IMR-90 (cell line): ENCODE data around the gene FAM229A. TPM values are rescaled to one million over a fixed set of nuclear protein-coding genes. Genes with fewer than 3 reads are reported as not detected.

Source experiments
- ATAC-seq: fragments of 200-7000 bp; cut with Tn5 transposase; 2 replicates; pipeline ENCODE4 v1.9.1; 2020; ENCODE audit warnings: low read depth, mild to moderate bottlenecking, moderate library complexity
- BruUV-seq: library from RNA; stranded (reverse); fragments of 400-500 nt; replicated peaks from 2 replicates; lab custom pipeline; 2021; lab: Mats Ljungman, UMichigan
- CTCF ChIA-PET: fragments of 300-600 bp; formaldehyde crosslinking; extraction: SDS; loops from one replicate; lab custom pipeline; 2021; ENCODE audit warnings: antibody characterized with exemption; lab: Yijun Ruan, JAX
- POLR2A ChIA-PET: fragments of 300-600 bp; sonication (Branson Sonifier 250); formaldehyde crosslinking; loops from one replicate; lab custom pipeline; 2022; ENCODE audit warnings: antibody characterized with exemption; ENCODE audit not compliant: unreplicated experiment; lab: Charles Lee
- DNase-seq: peaks from one replicate; pipeline ENCODE4 v3.0.0; 2013
- H2AFZ ChIP-seq: replicated peaks from 2 replicates; pipeline ENCODE3; 2013; ENCODE audit warnings: low read length, mild to moderate bottlenecking; ENCODE audit not compliant: poor library complexity
- H2AK5ac ChIP-seq: 2 replicates; pipeline ENCODE4 v1.6.1; 2013; ENCODE audit warnings: low read depth, low read length, inconsistent platforms
- H2AK9ac ChIP-seq: replicated peaks from 2 replicates; pipeline ENCODE3; 2013; ENCODE audit warnings: mild to moderate bottlenecking, low read depth, low read length, moderate library complexity; ENCODE audit not compliant: poor library complexity
- H2BK120ac ChIP-seq: 2 replicates; pipeline ENCODE4 v1.6.1; 2013; ENCODE audit warnings: low read depth, low read length, inconsistent platforms
- H2BK15ac ChIP-seq: 3 replicates; pipeline ENCODE4 v1.6.1; 2013; ENCODE audit warnings: low read depth, low read length, inconsistent platforms
- H2BK20ac ChIP-seq: 2 replicates; pipeline ENCODE4 v1.6.1; 2013; ENCODE audit warnings: low read depth, mild to moderate bottlenecking, inconsistent platforms, low read length, moderate library complexity
- H2BK5ac ChIP-seq: 2 replicates; pipeline ENCODE4 v1.6.1; 2013; ENCODE audit warnings: mild to moderate bottlenecking, low read depth, low read length, inconsistent platforms; ENCODE audit not compliant: poor library complexity, severe bottlenecking
- H3K14ac ChIP-seq: replicated peaks from 2 replicates; pipeline ENCODE4 v1.6.1; 2013; ENCODE audit warnings: low read depth, low read length, inconsistent platforms
- H3K18ac ChIP-seq: 2 replicates; pipeline ENCODE4 v1.6.1; 2013; ENCODE audit warnings: low read depth, low read length, control low read depth
- H3K23ac ChIP-seq: 2 replicates; pipeline ENCODE4 v1.6.1; 2013; ENCODE audit warnings: low read depth, low read length, inconsistent platforms
- H3K27ac ChIP-seq: 2 replicates; pipeline ENCODE4 v1.5.1; 2013; ENCODE audit warnings: mild to moderate bottlenecking, control low read depth, low read length; ENCODE audit not compliant: insufficient read depth
- H3K27me3 ChIP-seq: 2 replicates; pipeline ENCODE4 v1.6.1; 2013; ENCODE audit warnings: low read length; ENCODE audit not compliant: control insufficient read depth, insufficient read depth
- H3K36me3 ChIP-seq: 2 replicates; pipeline ENCODE4 v1.6.1; 2013; ENCODE audit warnings: low read length, mixed read lengths; ENCODE audit not compliant: control insufficient read depth, insufficient read depth
- H3K4ac ChIP-seq: 2 replicates; pipeline ENCODE4 v1.6.1; 2013; ENCODE audit warnings: low read depth, low read length, inconsistent platforms
- H3K4me1 ChIP-seq: 2 replicates; pipeline ENCODE4 v1.6.1; 2013; ENCODE audit warnings: low read length, mixed read lengths; ENCODE audit not compliant: control insufficient read depth, insufficient read depth
- H3K4me2 ChIP-seq: 2 replicates; pipeline ENCODE4 v1.6.1; 2013; ENCODE audit warnings: low read depth, mild to moderate bottlenecking, control low read depth, low read length, moderate library complexity
- H3K4me3 ChIP-seq: 2 replicates; pipeline ENCODE4 v1.5.1; 2013; ENCODE audit warnings: low read depth, mild to moderate bottlenecking, control low read depth, low read length, moderate library complexity; ENCODE audit not compliant: insufficient read depth
- H3K56ac ChIP-seq: 2 replicates; pipeline ENCODE4 v1.6.1; 2013; ENCODE audit warnings: low read length, inconsistent platforms; ENCODE audit not compliant: insufficient read depth; ENCODE audit errors: extremely low read depth
- H3K79me1 ChIP-seq, 2 experiments: 2 replicates each; pipeline ENCODE4 v1.6.1; 2013; ENCODE audit warnings: low read length in 2 of 2, inconsistent platforms in 1 of 2, low read depth in 1 of 2
- H3K9ac ChIP-seq: 2 replicates; pipeline ENCODE4 v1.6.1; 2013; ENCODE audit warnings: low read depth, low read length, control low read depth
- H3K9me1 ChIP-seq: 2 replicates; pipeline ENCODE4 v1.6.1; 2013; ENCODE audit warnings: low read length, inconsistent platforms; ENCODE audit not compliant: insufficient read depth
- H3K9me3 ChIP-seq: 2 replicates; pipeline ENCODE4 v1.6.1; 2013; ENCODE audit warnings: low read length; ENCODE audit not compliant: control insufficient read depth, insufficient read depth
- H4K20me1 ChIP-seq: 2 replicates; pipeline ENCODE4 v1.6.1; 2013; ENCODE audit warnings: low read length, inconsistent platforms; ENCODE audit not compliant: insufficient read depth
- H4K5ac ChIP-seq: 2 replicates; pipeline ENCODE4 v1.6.1; 2013; ENCODE audit warnings: mild to moderate bottlenecking, low read depth, low read length, control low read depth
- H4K8ac ChIP-seq, 2 experiments: 2 replicates each; pipeline ENCODE4 v1.6.1; 2013; ENCODE audit warnings: low read depth in 2 of 2, low read length in 2 of 2, control low read depth in 1 of 2, inconsistent platforms in 1 of 2
- H4K91ac ChIP-seq: 2 replicates; pipeline ENCODE4 v1.6.1; 2013; ENCODE audit warnings: low read depth, low read length, inconsistent platforms; ENCODE audit not compliant: insufficient read depth
- BHLHE40 ChIP-seq: fragments of 150-350 bp; IDR thresholded peaks from 2 replicates; pipeline ENCODE4 v1.6.1; 2016; ENCODE audit warnings: mild to moderate bottlenecking, low read depth, low read length
- CEBPB ChIP-seq: IDR thresholded peaks from 2 replicates; pipeline ENCODE4 v1.6.1; 2012; ENCODE audit warnings: low read depth, low read length, improper control_type of control experiment
- FOS ChIP-seq: fragments of 150-350 bp; IDR thresholded peaks from 2 replicates; pipeline ENCODE4 v1.6.1; 2016; ENCODE audit warnings: low read depth, low read length
- MAFK ChIP-seq: IDR thresholded peaks from 2 replicates; pipeline ENCODE4 v1.6.1; 2012; ENCODE audit warnings: low read depth, low read length, improper control_type of control experiment
- MAZ ChIP-seq: IDR thresholded peaks from 2 replicates; pipeline ENCODE4 v1.6.1; 2012; ENCODE audit warnings: low read depth, mild to moderate bottlenecking, low read length, improper control_type of control experiment, moderate library complexity, borderline replicate concordance
- MXI1 ChIP-seq: IDR thresholded peaks from 2 replicates; pipeline ENCODE4 v1.6.1; 2012; ENCODE audit warnings: low read depth, mild to moderate bottlenecking, low read length, moderate library complexity, borderline replicate concordance
- NFE2L2 ChIP-seq: fragments of 150-350 bp; IDR thresholded peaks from 2 replicates; pipeline ENCODE4 v1.6.1; 2016; ENCODE audit warnings: low read depth, mild to moderate bottlenecking, low read length
- RAD21 ChIP-seq: IDR thresholded peaks from 2 replicates; pipeline ENCODE4 v1.6.1; 2012; ENCODE audit warnings: low read length, improper control_type of control experiment
- RCOR1 ChIP-seq: IDR thresholded peaks from 2 replicates; pipeline ENCODE4 v1.6.1; 2012; ENCODE audit warnings: mild to moderate bottlenecking, low read length, improper control_type of control experiment; ENCODE audit not compliant: insufficient replicate concordance
- RFX5 ChIP-seq: IDR thresholded peaks from 2 replicates; pipeline ENCODE4 v1.8.0; 2012; ENCODE audit warnings: low read depth, mild to moderate bottlenecking, low read length, moderate library complexity
- SMC3 ChIP-seq: fragments of 150-350 bp; IDR thresholded peaks from 2 replicates; pipeline ENCODE4 v1.6.1; 2016; ENCODE audit warnings: low read depth, mild to moderate bottlenecking, antibody characterized with exemption, low read length, moderate library complexity
- WGBS, 2 experiments: methylation state at CpG; one replicate each; pipeline versions ENCODE4 v1.1.5 to v1.1.7; 2013; ENCODE audit warnings: missing lambda C conversion rate in 2 of 2; ENCODE audit not compliant: insufficient read length in 1 of 2; ENCODE audit errors: extremely low coverage in 2 of 2; 5-methylcytosine and 5-hydroxymethylcytosine counted together
- dilution Hi-C: fragments of 300-500 bp; cut with HindIII; formaldehyde crosslinking; loops from one replicate; pipeline ENCODE4 v1.14.3; 2018; ENCODE audit warnings: low sequenced_read_pairs; ENCODE audit not compliant: unreplicated experiment
- in situ Hi-C: fragments of 300-500 bp; cut with MboI; formaldehyde crosslinking; loops from 3 replicates; pipeline ENCODE4 v1.14.3; 2019; ENCODE audit warnings: low sequenced_read_pairs, inconsistent platforms, mixed read lengths
- intact Hi-C: fragments of 100-400 bp; cut with micrococcal nuclease; formaldehyde crosslinking; loops from 2 replicates; pipeline ENCODE4 v1.10.0; 2022
- polyA plus RNA-seq, 3 experiments: library from polyadenylated mRNA; depleted of rRNA; stranded (reverse); fragments of >200 nt; gene quantifications; 2 replicates each; pipeline ENCODE4 v1.2.3, GENCODE V29; 2012; ENCODE audit warnings: low replicate concordance in 1 of 3
- total RNA-seq: library from RNA; depleted of rRNA; stranded (reverse); fragments of >200 nt; gene quantifications from 2 replicates; pipeline ENCODE4 v1.2.3, GENCODE V29; 2012
- TF ChIP-seq, protein P1 (sequence below): conservative IDR thresholded peaks from 2 replicates; pipeline ENCODE4 v1.5.1; 2012; ENCODE audit warnings: mild to moderate bottlenecking, low read depth, low read length, improper control_type of control experiment
- TF ChIP-seq, protein P2 (sequence below): fragments of 150-350 bp; IDR thresholded peaks from 2 replicates; pipeline ENCODE4 v1.6.1; 2017; ENCODE audit warnings: mild to moderate bottlenecking, antibody characterized with exemption, low read length, low read depth
- TF ChIP-seq, protein P3 (sequence below): fragments of 150-350 bp; IDR thresholded peaks from 2 replicates; pipeline ENCODE4 v1.6.1; 2016; ENCODE audit warnings: low read depth, mild to moderate bottlenecking, low read length, moderate library complexity, borderline replicate concordance

Gene FAM229A
- total and polyA plus RNA-seq, 2 of the 4 experiments (the other 2 are of a cell fraction): 0.36 to 4.3 TPM

DNA sequence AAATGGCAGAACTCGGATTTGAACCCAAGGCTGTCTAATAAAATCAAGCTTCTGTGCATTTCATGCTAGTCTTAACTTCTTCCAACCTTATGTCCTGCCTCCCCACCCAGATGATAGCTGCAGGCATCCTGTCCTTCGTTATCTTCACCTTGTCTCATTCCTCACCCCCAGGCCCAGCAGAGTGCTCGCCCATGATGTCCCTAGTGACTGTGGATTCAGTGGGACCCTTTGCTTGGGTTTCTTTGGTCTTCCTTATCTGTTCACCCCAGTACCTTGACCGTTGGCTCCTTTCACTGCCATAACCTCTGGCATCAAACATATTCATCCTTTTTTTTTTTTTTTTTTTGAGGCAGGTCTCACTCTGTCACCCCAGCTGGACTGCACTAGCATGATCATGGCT, 37.6 kb upstream of the FAM229A start:
- ATAC-seq: no peak
- Histone ChIP-seq H3K14ac (no peak overlapping the region), H2AK5ac (no peak overlapping the region), H2AK9ac (no peak overlapping the region), H4K91ac (no peak overlapping the region), H4K8ac (no peak overlapping the region), H2BK120ac (no peak overlapping the region), H3K27me3 (no peaks in the 10 kb centered on the region), H3K4me1 (peaks cover 3% of the 10 kb centered on the region; the same call in 1 of the 2 replicates), H4K20me1 (no peaks in the 10 kb centered on the region), H3K4me2 (no peak overlapping the region), H4K5ac (no peak overlapping the region), H3K23ac (no peak overlapping the region), H3K9ac (no peak overlapping the region), H2AFZ (no peak overlapping the region), H3K4ac (no peak overlapping the region), H2BK5ac (no peak overlapping the region), H3K4me3 (no peak overlapping the region), H2BK15ac (no peak overlapping the region), H3K9me1 (no peaks in the 10 kb centered on the region; the same call in 1 of the 2 replicates), H3K79me1 (peaks cover 0 to 12% of the 10 kb centered on the region in 2 experiments; a peak in 2 of 4 replicates), H3K9me3 (no peaks in the 10 kb centered on the region), H2BK20ac (no peak overlapping the region), H3K18ac (no peak overlapping the region), H3K36me3 (no peaks in the 10 kb centered on the region), H3K56ac (no peak overlapping the region), H3K27ac (no peak overlapping the region)
- intact Hi-C loops: loop anchor here (2.0 to 5.0 kb wide), 3 partner anchors 373 to 487 kb away; partner anchors contain the start of gene HPCA
- WGBS, 2 experiments: 95% methylated on average over 2 of the region's 4 CpGs; no CpG with 5 or more reads in 1 of the 2 experiments
- in situ Hi-C loops: no loop called here
- no TSS peak for BruUV-seq
- ChIA-PET CTCF (interaction anchor here (1.3 to 2.9 kb wide), 2 partner anchors 11 to 191 kb away, joined by 3 to 15 read pairs; partner anchors contain the start of gene DCDC2B), POLR2A (no interaction called here)
- TF ChIP-seq, protein P1, sequence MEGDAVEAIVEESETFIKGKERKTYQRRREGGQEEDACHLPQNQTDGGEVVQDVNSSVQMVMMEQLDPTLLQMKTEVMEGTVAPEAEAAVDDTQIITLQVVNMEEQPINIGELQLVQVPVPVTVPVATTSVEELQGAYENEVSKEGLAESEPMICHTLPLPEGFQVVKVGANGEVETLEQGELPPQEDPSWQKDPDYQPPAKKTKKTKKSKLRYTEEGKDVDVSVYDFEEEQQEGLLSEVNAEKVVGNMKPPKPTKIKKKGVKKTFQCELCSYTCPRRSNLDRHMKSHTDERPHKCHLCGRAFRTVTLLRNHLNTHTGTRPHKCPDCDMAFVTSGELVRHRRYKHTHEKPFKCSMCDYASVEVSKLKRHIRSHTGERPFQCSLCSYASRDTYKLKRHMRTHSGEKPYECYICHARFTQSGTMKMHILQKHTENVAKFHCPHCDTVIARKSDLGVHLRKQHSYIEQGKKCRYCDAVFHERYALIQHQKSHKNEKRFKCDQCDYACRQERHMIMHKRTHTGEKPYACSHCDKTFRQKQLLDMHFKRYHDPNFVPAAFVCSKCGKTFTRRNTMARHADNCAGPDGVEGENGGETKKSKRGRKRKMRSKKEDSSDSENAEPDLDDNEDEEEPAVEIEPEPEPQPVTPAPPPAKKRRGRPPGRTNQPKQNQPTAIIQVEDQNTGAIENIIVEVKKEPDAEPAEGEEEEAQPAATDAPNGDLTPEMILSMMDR: no peak
- TF ChIP-seq SMC3: no peak
- no peak for TF ChIP-seq BHLHE40
- no peak for TF ChIP-seq MXI1
- TF ChIP-seq MAZ: no peak
- no peak for TF ChIP-seq NFE2L2
- TF ChIP-seq RFX5: no peak
- TF ChIP-seq FOS: no peak
- no peak for TF ChIP-seq MAFK
- TF ChIP-seq, protein P2, sequence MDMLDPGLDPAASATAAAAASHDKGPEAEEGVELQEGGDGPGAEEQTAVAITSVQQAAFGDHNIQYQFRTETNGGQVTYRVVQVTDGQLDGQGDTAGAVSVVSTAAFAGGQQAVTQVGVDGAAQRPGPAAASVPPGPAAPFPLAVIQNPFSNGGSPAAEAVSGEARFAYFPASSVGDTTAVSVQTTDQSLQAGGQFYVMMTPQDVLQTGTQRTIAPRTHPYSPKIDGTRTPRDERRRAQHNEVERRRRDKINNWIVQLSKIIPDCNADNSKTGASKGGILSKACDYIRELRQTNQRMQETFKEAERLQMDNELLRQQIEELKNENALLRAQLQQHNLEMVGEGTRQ: no peak
- TF ChIP-seq, protein P3, sequence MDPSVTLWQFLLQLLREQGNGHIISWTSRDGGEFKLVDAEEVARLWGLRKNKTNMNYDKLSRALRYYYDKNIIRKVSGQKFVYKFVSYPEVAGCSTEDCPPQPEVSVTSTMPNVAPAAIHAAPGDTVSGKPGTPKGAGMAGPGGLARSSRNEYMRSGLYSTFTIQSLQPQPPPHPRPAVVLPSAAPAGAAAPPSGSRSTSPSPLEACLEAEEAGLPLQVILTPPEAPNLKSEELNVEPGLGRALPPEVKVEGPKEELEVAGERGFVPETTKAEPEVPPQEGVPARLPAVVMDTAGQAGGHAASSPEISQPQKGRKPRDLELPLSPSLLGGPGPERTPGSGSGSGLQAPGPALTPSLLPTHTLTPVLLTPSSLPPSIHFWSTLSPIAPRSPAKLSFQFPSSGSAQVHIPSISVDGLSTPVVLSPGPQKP: no peak
- TF ChIP-seq RCOR1: no peak
- TF ChIP-seq CEBPB: no peak
- no peak for TF ChIP-seq RAD21
- dilution Hi-C loops: no loop called here
- no peak for DNase-seq
